Right ventricle myocardium superior (tissue), 1 donor: Measurements from ENCODE around the gene LIMS3. TPM values are rescaled to one million over a fixed set of nuclear protein-coding genes. Genes with fewer than 3 reads are reported as not detected.

Experiments
- total RNA-seq: library from RNA; stranded (reverse); fragmentation: NEBNext Ultra II Directional; extraction: Animal tissue kit (Norgen Biotek cat#: 25700); gene quantifications from one replicate; pipeline ENCODE4 v1.2.1, GENCODE V29; 2021
- donor health status: DM: no; HTN: yes; CAD: no; lungs with severe emphysema.

Gene LIMS3
- total RNA-seq, 1 donor from 2014 or later = 4.1 TPM

Other genes with a start within 250 kb of the LIMS3 start
- gene RGPD5, start 104.4 kb upstream of the LIMS3 start, total RNA-seq = 35.9 TPM
- gene MALL, start 217.1 kb downstream of the LIMS3 start, total RNA-seq = 9.9 TPM